Nucleus accumbens (tissue), 56 donors: ENCODE data around the gene HSPB3.
"Not testable (repeated sequence)": the region's sequence is repeated elsewhere in the genome, so short reads cannot be mapped to it uniquely, and the experiment has no call there.

Source experiments
- DNase-seq, 56 donors: peaks; one replicate each; lab custom pipeline; 2025; lab: John Stamatoyannopoulos, UW

The HSPB3 gene

DNA sequence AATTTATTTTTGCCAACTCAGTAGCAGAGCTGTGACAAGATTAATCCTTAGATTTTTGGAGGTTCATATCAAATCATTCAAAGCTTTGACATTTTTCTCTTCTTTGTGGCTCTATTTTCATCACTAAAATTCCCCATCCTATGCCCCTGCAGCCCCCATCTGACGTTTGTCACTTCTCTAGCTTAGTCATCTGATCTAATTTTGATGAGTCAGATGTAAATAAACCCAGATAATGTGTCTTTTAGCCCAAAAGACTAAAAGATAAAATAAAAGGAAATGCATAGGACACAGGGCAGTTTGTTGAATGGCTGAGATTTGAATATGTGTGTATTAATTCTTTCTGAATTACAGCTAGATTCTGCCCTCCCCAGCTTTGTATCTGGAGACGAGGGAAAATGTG lies 897 bp upstream of the HSPB3 start:
- no peak for DNase-seq

DNA sequence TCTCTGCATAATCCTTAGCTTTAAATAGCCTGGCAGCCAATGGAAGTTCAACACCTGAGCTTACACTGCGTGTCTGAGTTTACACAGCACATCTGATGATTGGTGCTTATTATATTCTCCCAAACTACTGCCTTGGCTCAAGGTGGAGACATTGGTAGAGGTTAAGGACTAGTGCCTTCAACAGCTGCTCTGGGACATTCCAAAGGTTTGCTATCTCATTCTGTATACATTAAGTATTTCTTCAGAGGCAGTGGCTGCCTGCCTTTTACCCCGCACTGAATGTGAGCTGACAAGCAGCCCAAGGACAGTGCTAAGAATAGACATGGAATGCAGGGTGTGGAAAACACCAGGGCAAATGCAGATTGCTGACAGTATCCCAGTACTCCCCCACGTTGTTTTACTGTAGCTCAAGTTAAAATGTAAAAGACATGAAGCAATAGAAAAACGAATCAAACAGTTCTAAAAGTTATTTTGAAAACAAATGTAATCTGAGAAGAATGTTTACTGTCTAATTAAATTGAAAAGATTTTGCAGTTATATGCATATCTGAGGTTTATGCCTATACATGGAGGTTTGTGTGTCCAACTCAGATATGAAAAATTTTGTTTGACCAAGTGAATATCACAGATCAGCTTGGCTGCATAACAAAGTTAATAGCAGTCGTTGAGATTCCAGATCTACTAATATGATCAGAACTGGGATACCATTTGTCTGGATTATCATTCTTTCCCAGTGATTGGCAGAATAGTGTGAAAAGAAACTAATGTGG lies 1.8 kb downstream of the HSPB3 start:
- DNase-seq = no peak

DNA sequence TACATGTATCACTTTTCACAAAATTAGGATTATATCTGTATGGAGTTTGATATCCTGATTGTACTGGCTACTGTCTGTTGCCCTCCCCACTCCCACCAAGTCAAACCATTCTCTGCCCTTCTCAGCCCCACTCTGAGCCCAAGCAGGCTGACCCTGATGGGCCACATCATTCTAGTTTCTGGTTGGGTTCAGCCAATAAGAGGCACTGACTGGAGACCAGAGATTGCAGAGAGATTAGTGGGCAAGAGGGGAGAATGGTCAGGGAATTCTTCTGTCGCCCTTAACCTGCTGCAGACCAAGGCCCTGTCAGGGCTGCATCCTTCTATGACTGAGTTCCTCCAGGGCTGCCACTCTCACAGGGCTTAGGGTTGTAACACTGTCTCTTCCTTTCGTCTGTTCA lies 2.7 kb downstream of the HSPB3 start:
- no peak for DNase-seq

DNA sequence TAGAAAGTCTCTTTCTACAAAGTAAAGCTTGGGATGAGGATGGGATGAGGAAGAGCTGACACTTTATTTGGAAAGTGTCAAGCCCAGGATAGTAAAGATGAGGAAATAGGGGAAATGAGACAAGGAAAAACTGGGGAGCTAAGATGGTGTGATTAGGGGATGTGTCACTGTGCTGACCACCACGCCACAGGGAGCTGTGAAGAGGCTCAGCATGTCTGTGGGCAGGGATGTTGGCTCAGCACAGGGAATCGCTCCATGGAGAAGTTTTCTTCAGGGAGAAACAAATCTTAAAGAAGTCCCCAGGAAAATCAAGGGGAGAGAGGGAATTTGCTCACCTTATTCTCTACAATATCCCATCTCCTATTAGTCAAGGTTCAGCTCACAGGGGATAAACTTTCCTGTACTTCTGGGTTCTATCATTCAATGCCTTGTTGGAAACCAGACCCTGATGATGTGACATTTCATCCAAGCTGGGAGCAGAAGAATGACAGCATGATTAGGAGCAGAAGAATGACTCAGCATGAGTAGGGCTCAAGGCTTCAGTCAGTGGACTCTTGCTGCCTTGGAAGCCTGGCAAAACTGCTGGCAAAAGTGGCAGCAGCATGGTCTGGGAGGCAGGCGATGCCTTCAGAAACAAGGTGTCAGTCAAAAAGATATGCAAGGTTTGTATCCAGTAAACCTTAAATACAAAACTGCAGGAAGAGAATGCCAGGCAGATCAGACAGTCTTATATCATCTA lies 4.9 kb downstream of the HSPB3 start:
- peak in 1 of 56 donors; percentile 2 for DNase-seq

DNA sequence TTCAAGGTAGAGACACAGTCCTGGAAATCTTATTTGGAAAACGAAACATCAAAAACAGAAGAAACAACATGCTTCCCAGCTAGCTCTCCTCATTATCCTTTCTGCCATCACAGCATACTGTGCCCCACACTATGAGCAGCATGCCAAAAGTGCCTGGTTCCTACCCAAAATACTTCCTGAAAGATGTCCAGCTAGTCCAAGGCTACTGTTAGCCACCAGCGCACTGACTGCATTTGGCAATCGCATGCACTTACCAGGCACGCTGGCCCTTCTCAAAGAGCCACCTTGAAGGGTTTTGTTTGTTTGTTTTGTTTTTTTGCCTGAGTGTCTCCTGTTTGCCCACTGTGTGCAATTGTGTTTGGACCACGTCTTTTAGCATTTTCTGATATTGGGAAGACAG lies 6.8 kb downstream of the HSPB3 start:
- no peak for DNase-seq

DNA sequence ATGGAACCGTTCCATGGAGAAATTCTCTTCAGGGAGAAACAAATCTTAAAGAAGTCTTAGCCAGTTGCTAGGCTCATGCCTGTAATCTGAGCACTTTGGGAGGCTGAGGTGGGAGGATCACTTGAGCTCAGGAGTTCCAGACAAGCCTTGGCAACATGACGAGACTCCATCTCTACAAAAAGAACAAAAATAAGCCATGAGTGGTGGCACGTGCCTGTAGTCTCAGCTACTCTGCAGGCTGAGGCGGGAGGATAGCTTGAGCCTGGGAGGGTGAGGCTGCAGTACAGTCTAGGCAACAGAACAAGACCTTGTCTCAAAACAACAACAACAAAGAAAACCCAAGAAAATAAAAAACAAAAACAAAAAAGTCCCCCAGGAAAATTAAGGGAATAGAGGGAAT lies 8.2 kb downstream of the HSPB3 start:
- DNase-seq = no peak

DNA sequence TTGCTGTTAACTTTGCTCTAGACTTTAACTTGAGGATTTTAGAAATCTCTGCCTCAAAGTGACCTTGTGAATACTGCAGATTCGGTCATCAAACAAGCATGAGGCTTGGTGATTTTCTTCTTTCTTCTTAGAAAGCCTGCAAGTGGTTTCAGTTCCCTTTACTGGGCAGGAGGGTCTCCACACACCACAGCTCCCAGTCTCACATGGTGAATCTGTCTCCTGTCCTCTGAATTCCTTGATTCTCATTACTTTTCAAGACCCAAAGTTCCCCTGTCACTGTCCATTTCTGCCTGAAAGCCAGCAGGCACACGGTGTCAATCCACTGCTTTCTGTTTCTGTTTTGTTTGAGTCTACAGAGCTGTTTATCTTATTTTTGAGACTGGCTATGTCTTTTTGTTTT lies 14.1 kb downstream of the HSPB3 start:
- DNase-seq = no peak

DNA sequence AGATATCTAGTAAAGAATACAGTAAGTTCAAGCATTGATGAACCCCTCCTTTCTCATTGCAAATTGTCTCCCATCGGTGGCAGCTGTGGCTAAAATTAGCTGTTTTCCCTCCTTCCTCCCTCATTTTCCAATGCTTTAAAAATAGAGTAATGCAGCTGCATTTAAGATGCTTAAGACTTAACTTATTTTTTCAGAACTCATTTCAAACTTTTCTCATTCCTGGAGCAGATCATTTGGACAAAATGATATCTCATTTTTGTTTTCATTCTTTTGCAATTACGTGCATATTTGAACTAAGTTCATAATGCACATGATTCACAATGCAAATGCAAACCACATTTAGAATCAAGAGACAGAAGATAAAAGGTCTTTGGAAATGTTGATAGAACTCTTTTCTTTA lies 14.6 kb downstream of the HSPB3 start:
- no peak for DNase-seq

DNA sequence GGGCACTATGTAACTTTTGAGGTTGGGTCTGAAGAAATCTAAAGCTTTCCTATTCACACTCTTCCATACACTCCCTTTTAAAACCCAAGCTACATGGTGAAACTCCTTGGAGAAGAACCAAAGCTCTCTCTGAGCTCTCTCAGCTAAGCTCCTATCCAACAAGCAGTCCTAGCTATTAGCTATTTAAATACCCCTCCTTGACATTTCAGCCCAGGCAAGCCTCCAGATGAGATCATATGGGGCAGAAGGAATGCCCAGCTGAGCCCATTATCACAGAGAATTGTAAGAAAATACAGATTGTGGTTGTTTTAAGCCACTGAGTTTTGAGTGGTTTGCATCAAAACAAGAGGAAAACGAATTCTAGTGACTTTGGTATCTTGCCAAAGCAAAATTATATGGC lies 15.2 kb downstream of the HSPB3 start:
- DNase-seq = no peak

DNA sequence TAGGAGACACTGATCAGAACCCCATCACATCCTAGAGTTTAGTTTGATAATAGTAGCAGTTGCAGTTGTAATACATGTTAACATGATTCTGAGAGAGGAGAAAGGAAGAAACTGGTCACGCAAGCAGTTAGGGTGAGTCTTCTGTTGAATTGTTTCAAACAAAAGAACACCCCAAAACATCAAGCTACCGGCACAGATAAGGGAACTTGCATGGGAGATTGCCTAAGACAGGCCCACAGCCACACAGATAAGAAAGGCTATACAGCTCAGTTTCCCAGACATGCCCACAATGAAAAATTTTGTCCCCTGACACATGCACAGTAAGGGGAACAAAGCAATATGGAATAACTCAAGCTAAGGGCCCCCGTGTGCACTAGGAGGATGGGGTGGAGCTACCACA lies 15.9 kb downstream of the HSPB3 start:
- no peak for DNase-seq

DNA sequence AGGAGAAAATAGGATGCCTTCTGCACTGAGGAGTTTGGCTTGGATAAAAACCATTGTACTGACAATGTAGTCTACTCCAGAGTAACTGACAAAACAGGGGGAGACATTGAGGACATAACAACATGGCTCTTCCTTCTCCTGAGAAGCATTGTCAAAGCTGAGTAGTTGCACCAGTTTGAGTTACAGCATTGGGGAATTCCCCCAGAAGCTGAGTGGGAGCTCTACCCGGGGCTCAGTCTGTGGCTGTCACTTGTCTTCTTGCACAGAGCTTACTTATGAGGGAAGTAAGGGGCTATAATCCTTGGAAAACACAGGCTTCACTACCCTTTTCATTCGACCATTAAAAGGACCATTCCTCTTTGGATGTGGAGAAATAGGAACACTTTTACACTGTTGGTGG lies 21.2 kb downstream of the HSPB3 start:
- DNase-seq = no peak

DNA sequence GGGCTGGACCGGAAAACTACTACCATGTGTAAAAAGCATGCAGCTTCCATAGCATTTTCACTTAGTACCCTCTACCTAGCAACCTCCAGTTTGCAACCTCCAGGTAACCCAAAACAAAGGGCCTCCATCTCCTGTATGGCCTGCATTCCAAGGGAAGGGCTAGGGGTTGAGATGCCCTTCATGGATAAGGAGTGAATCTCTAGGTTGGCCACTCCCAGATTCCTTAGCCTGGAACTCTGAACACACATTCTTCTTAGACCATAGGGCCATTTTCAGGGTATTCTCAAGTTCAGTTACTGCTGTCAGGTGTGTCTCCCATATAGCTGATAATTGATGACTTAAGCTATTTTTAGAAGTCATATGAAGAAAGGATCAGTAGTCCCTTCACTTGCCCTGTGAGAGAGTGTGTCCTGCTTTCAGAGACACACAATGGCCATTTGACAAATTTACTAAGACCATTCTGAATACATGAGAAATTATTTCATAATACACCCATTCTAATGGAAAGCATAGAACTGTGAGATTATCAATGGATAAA lies 22.5 kb downstream of the HSPB3 start:
- no peak for DNase-seq

DNA sequence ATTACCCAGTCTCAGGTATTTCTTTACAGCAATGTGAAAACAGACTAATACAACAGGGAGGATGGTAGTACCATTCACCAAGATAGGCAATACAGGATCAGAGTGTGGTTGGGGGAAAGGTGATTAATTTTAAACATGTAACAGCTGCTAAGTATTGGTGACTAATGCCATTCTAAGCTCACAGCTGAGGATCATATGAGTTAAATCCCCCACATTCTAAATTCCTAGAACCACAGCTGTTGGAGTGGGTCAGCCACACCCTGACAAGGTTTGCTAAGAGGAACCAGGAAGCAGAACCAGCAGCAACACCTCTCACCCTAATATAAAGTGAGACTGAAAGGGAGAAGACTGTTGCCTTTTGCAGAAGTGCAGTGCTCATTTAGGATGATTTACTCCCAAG lies 24.8 kb downstream of the HSPB3 start:
- DNase-seq = no peak

DNA sequence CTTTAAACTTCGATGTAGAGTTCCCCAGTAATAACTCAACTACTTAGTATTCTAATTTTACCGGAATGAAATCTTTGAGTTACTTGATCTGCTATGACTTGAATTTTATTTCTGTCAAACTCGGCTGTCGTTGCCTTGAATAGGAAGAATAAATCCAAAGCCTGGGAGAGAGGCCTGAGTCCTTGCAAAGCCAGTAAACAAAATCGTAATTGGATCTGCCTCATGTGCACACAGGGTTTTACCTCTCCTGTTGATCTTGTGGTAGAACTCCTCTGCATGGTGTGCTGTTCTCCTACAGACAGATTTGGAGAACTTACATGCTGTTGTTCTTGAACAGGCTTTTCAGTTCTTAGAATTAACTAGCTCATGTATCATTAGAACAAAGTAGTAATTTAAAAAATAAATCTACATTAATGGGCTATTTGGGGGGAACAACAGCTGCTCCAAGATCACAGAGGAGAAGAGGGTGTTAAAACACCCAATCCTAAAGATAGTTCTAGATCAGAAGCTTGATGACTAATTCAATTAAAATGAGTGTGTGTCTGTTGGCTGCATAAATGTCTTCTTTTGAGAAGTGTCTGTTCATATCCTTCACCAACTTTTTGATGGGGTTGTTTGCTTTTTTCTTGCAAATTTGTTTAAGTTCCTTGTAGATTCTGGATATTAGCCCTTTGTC lies 28.9 kb downstream of the HSPB3 start:
- DNase-seq = no peak

DNA sequence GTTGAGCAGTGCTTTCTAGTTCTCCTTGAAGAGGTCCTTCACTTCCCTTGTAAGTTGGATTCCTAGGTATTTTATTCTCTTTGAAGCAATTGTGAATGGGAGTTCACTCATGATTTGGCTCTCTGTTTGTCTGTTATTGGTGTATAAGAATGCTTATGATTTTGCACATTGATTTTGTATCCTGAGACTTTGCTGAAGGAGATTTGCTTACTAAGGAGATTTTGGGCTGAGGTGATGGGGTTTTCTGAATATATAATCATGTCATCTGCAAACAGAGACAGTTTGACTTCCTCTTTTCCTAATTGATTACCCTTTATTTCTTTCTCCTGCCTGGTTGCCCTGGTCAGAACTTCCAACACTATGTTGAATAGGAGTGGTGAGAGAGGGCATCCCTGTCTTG lies 30.2 kb downstream of the HSPB3 start:
- not testable (repeated sequence) for DNase-seq

DNA sequence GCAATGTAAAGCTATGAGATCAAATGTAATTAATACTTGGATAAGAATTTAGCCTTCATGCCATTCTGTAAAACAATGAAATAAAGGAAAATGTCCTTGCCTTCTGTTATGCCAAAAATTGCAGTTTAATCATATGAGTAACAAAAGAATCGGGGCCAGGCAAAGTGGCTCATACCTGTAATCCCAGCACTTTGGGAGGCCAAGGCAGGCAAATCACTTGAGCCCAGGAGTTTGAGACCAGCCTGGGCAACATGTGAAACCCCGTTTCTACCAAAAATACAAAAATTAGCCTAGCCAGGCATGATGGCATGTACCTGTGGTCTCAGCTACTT lies 34.1 kb downstream of the HSPB3 start:
- not testable (repeated sequence) for DNase-seq

DNA sequence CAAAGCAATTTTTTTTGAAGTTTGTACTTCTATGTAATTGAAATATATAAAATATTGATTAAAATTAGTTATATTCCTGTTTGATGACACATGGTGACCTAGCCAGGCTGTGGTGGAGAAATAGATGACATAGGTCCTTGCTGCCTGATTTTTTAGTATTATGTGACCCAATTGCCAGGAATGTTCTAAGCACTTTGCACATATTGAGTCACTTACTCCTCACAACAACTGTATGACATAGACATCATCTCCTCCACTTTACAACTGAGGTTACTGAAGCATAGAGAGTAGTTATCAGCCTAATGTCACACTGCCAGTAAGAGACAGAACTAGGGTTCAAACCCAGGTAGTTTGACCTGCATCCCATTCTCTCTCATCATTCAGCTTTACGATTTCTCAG lies 35.8 kb downstream of the HSPB3 start:
- DNase-seq = no peak

DNA sequence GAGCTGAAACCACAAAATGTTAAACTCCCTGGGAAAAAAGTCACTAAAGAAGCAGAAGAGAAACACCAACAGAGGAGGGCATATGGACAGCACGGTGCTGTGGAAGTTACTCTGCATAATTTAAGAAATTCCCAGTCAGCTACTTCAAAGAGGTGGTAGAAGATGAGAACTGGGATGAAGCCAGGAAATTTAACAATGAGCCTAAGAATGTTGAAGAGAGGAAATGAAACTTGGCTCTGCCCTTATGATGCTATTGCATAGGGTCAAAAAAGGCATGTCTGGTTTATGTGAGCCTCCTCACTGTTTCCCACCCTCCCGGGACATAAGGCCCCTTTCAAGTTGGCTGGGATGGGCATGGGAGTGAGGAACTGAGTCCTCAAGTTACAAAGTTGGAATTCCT lies 36.7 kb downstream of the HSPB3 start:
- DNase-seq = no peak

DNA sequence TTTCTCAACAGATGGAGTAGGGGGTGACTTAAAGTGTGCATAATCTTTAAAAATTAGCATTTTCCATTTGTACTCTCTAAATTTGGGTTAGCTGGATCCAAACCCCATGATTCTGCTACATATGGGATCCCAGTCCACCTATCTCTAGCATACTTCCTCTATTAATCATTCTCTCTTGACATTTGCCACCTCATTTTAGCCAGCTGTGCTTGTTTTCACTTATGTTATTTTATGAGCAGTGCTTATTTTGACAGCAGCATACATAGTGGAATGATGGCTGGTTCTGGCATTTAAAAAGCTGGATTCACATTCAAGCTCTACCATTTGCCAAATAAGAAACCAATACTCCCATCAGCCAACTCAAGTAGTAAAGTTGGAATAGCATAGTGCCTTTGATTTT lies 39.5 kb downstream of the HSPB3 start:
- DNase-seq = no peak
